Measurements from ENCODE around the gene ZNF687.

ZNF687 gene

DNA sequence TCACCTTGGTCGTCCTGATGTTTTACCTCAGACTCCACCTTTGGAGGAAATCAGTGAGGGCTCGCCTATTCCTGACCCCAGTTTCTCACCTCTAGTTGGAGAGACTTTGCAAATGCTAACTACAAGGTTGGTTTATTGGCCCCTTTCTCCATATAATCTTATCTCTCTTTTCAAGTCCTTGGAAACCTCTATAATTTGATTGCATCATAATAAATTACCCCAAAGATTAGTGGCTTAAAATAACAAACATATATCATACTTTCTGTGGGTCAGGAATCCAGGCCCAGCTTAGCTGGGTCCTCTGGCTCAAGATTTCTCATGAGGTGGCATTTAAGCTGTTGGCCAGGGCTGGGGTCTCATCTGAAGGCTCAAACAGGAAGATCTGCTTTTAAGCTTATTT is 39.7 kb upstream of the ZNF687 start:
- TF ChIP-seq, protein P1, sequence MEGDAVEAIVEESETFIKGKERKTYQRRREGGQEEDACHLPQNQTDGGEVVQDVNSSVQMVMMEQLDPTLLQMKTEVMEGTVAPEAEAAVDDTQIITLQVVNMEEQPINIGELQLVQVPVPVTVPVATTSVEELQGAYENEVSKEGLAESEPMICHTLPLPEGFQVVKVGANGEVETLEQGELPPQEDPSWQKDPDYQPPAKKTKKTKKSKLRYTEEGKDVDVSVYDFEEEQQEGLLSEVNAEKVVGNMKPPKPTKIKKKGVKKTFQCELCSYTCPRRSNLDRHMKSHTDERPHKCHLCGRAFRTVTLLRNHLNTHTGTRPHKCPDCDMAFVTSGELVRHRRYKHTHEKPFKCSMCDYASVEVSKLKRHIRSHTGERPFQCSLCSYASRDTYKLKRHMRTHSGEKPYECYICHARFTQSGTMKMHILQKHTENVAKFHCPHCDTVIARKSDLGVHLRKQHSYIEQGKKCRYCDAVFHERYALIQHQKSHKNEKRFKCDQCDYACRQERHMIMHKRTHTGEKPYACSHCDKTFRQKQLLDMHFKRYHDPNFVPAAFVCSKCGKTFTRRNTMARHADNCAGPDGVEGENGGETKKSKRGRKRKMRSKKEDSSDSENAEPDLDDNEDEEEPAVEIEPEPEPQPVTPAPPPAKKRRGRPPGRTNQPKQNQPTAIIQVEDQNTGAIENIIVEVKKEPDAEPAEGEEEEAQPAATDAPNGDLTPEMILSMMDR (IDR thresholded peaks at IDR 0.05; ENCODE audit: unreplicated experiment in 3 of 3): no peak
- Mint-ChIP-seq H3K27me3 (ENCODE audit: low read depth) (no peaks in the 10 kb centered on the region), H3K4me3 (no peak overlapping the region), H3K4me1 (no peaks in the 10 kb centered on the region), H3K36me3 (ENCODE audit: low read depth) (peaks cover 83% of the 10 kb centered on the region), H3K27ac (no peak overlapping the region), H3K9me3 (no peaks in the 10 kb centered on the region)

DNA sequence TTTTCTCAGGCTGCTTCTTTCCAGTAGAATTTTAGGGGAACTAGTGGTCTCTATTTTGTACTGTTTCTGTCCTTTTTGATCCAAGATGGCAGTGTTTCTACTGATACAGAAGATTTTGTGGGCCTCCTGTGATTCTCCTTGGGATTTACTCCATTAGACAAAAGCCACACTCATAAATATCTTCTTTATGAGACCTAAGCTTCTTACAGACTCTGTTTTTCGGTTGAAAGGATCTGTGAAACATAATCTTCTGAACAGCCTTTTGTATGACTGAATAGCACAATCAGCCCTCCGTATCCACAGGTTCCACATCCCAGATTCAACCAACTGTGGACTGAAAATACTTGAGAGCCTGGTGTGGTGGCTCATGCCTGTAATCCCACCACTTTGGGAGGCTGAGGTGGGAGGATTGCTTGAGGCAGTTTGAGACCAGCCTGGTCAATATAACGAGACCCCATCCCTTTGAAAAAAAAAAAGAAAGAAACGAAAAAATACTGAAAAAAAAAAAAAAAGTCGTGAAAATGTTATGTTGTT is 38.3 kb upstream of the ZNF687 start:
- Mint-ChIP-seq H3K9me3 (no peaks in the 10 kb centered on the region), H3K36me3 (ENCODE audit: low read depth) (peaks cover 83% of the 10 kb centered on the region), H3K4me1 (no peaks in the 10 kb centered on the region), H3K4me3 (no peak overlapping the region), H3K27me3 (ENCODE audit: low read depth) (no peaks in the 10 kb centered on the region), H3K27ac (no peak overlapping the region)
- TF ChIP-seq, protein P1 (IDR thresholded peaks at IDR 0.05; ENCODE audit: unreplicated experiment in 3 of 3): no peak

DNA sequence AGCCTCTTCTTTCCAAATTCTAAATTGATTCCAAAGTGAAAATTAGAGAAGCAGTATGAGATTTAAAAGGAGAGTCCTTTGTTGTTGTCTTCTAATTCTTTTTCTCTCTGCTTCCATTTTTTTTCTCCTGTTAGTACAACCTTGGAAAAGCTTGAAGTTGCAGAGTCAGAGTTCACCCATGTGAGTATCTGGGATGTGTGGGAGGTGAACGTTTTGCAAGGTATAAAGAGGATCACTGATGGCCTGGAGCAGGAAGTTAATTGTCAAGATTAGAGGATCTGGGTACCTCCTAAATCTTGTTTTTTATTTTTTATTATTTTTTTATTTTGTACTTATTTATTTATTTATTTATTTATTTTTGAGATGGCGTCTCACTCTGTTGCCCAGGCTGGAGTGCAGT is 35.3 kb upstream of the ZNF687 start:
- H3K4me3 Mint-ChIP-seq: no peak overlapping the region
- no peaks in the 10 kb centered on the region for H3K27me3 Mint-ChIP-seq (ENCODE audit: low read depth)
- TF ChIP-seq, protein P1 (IDR thresholded peaks at IDR 0.05; ENCODE audit: unreplicated experiment in 3 of 3): no peak
- no peak overlapping the region for H3K27ac Mint-ChIP-seq
- H3K4me1 Mint-ChIP-seq: no peaks in the 10 kb centered on the region
- no peaks in the 10 kb centered on the region for H3K9me3 Mint-ChIP-seq
- H3K36me3 Mint-ChIP-seq (ENCODE audit: low read depth): peaks cover 82% of the 10 kb centered on the region

DNA sequence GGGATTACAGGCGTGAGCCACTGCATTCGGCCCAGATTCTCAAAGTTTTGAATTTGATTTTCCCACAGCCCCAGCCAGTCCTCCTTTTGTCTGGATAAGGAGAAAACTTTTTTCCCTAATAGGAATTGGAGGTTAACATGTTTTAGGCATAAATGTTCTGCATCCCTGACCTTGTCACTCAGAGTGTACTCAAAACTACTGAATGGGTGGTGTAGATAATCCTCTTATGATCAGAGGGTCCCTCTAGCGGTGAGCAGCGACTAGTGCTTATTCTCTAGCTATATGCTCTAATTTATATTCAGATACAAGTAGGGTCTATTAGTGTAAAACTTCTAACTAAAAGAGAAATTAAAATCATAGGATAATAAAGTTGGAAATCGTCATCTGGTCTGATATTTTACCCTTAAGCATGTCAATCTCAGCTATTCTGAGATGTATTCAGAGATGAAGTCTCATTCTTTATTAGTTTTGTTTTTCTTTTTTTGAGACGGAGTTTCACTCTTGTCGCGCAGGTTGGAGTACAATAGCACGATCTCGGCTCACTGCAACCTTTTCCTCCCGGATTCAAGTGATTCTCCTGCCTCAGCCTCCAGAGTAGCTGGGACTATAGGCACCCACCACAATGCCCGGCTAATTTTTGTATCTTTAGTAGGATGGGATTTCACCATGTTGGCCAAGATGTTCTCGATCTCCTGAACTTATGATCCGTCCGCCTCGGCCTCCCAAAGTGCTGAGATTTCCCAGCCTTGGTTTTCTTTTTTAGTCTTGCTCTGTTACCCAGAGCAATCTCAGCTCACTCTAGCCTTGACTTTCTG is 30.2 kb upstream of the ZNF687 start:
- no peaks in the 10 kb centered on the region for H3K9me3 Mint-ChIP-seq
- TF ChIP-seq, protein P1 (IDR thresholded peaks at IDR 0.05; ENCODE audit: unreplicated experiment in 3 of 3): peak; percentile 80 to 84 (median 81)
- H3K4me3 Mint-ChIP-seq: peak overlapping the region; percentile 44 to 72 (median 64)
- H3K27me3 Mint-ChIP-seq (ENCODE audit: low read depth): no peaks in the 10 kb centered on the region
- H3K4me1 Mint-ChIP-seq: peaks cover 11% of the 10 kb centered on the region
- peaks cover 39% of the 10 kb centered on the region for H3K36me3 Mint-ChIP-seq (ENCODE audit: low read depth)
- peak overlapping the region; percentile 22 to 39 (median 38) for H3K27ac Mint-ChIP-seq

DNA sequence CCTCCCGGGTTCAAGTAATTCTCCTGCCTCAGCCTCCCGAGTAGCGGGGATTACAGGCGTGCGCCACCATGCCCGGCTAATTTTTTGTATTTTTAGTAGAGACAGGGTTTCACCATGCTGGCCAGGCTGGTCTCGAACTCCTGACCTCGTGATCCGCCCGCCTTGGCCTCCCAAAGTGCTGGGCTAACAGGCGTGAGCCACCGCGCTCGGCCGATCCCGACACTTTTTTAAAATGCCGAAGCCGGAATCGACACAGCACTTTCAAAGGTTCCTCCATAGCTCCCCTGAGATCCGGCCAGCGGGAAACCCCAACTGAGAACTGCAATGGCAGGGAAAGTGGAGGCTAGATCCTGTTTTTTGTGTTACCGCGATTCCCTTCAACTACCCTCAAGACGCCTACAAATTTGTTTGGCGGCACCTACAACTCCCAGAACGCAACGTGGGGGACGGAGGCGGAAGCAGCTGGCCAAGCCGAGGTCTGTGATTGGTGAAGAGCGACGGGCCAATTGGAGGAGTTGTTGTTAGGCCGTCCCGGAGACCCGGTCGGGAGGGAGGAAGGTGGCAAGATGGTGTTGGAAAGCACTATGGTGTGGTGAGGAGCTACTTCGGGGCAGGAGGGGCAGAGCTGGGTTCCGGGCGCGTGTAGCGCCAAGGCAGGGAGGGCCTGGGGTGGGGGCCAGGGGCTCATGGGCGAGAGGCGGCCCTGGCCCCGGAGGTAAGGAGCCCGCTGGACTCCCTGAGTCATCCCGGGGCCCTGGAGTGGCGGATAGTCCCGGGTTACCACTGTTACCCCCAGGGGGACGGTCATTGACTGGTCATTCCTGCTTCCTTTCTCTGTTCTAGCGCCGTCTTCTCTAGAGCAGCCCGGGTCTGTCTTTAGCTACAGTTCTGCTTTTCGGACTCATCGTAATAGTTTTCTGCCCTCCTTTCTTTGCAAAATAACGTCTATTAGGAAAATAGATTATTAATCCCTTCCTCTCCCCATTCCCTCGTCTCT is 27.6 kb upstream of the ZNF687 start, which contains the start of gene PSMD4:
TSS of gene PSMD4 (plus strand) at position 518 of the 997 bp plus-strand sequence. CDS start at position 567, 49 bp downstream.
- Mint-ChIP-seq H3K27ac (peak within 1 kb of the TSS; percentile 65 to 98 (median 92)), H3K4me1 (peaks cover 16% of the 10 kb centered on the region), H3K4me3 (peak within 1 kb of the TSS; percentile 95 to 97 (median 95)), H3K27me3 (ENCODE audit: low read depth) (no peaks in the 10 kb centered on the region), H3K9me3 (no peaks in the 10 kb centered on the region), H3K36me3 (ENCODE audit: low read depth) (peaks cover 18% of the 10 kb centered on the region)
- TF ChIP-seq, protein P1 (IDR thresholded peaks at IDR 0.05; ENCODE audit: unreplicated experiment in 3 of 3): no peak

Measured in nephron (organoid).